CD4-positive, alpha-beta memory T cell (primary cell): ENCODE results near the gene MCEE. TPM values are rescaled to one million over a fixed set of nuclear protein-coding genes. Genes with fewer than 3 reads are reported as not detected.
A peak's percentile ranks its signal among the peaks of the same experiment; 100 is the strongest.

Source experiments
- CTCF ChIA-PET: fragments of 350-600 bp; sonication (Branson Sonifier 250); formaldehyde crosslinking; loops from one replicate; lab custom pipeline; 2021; ENCODE audit warnings: inconsistent platforms; ENCODE audit not compliant: partially characterized antibody; lab: Charles Lee
- POLR2A ChIA-PET: fragments of 350-600 bp; sonication (Branson Sonifier 250); formaldehyde crosslinking; loops from one replicate; lab custom pipeline; 2021; ENCODE audit not compliant: partially characterized antibody; lab: Charles Lee
- DNase-seq, 5 donors: peaks; one replicate each; pipeline versions ENCODE4 v3.0.0 to v3.0.0-alpha.2; 2020 to 2022; ENCODE audit warnings: mixed read lengths in 1 of 5
- H3K27ac ChIP-seq: one replicate; pipeline ENCODE4 v1.7.0; 2013; ENCODE audit warnings: low read depth, low read length
- H3K27me3 ChIP-seq: 2 replicates; pipeline ENCODE4 v1.7.0; 2013; ENCODE audit warnings: mild to moderate bottlenecking, low read length, moderate library complexity; ENCODE audit not compliant: insufficient read depth
- H3K36me3 ChIP-seq: 2 replicates; pipeline ENCODE4 v1.7.0; 2013; ENCODE audit warnings: mild to moderate bottlenecking, low read length, moderate library complexity; ENCODE audit not compliant: insufficient read depth
- H3K4me1 ChIP-seq: 2 replicates; pipeline ENCODE4 v1.7.0; 2013; ENCODE audit warnings: mild to moderate bottlenecking, low read length, moderate library complexity; ENCODE audit not compliant: insufficient read depth
- H3K4me3 ChIP-seq, 2 donors: one replicate each; pipeline ENCODE4 v1.7.0; 2013; ENCODE audit warnings: low read length in 2 of 2, mild to moderate bottlenecking in 1 of 2
- H3K9me3 ChIP-seq, 2 donors: one replicate each; pipeline ENCODE4 v1.7.0; 2013; ENCODE audit warnings: low read length in 2 of 2, control low read depth in 1 of 2; ENCODE audit not compliant: control insufficient read depth in 1 of 2
- H3K27ac Mint-ChIP-seq, 7 donors: one replicate each; pipeline ENCODE4 v1.8.0; 2020 to 2021; ENCODE audit warnings: mixed read lengths in 7 of 7, mild to moderate bottlenecking in 6 of 7, inconsistent platforms in 3 of 7, moderate library complexity in 3 of 7
- H3K27me3 Mint-ChIP-seq, 2 donors: one replicate each; pipeline ENCODE4 v1.8.0; 2020 to 2021; ENCODE audit warnings: mixed read lengths in 2 of 2
- H3K36me3 Mint-ChIP-seq, 2 donors: one replicate each; pipeline ENCODE4 v1.8.0; 2020 to 2021; ENCODE audit warnings: mixed read lengths in 2 of 2, inconsistent platforms in 1 of 2, mild to moderate bottlenecking in 1 of 2
- H3K4me1 Mint-ChIP-seq, 4 donors: one replicate each; pipeline ENCODE4 v1.8.0; 2020 to 2021; ENCODE audit warnings: mixed read lengths in 4 of 4, mild to moderate bottlenecking in 1 of 4
- H3K4me3 Mint-ChIP-seq, 8 donors: one replicate each; pipeline ENCODE4 v1.8.0; 2020 to 2021; ENCODE audit warnings: mixed read lengths in 8 of 8, mild to moderate bottlenecking in 7 of 8, moderate library complexity in 6 of 8, inconsistent platforms in 3 of 8
- H3K9me3 Mint-ChIP-seq, 8 donors: one replicate each; pipeline ENCODE4 v1.8.0; 2020 to 2021; ENCODE audit warnings: mixed read lengths in 8 of 8, mild to moderate bottlenecking in 5 of 8, inconsistent platforms in 3 of 8, moderate library complexity in 1 of 8
- intact Hi-C: fragments of 100-400 bp; cut with micrococcal nuclease; formaldehyde crosslinking; loops from one replicate; pipeline ENCODE4 v1.15.1; 2023
- polyA plus RNA-seq, 2 donors: library from polyadenylated mRNA; unstranded; fragments of 300-500 nt; fragmentation: Illumina TruSeq; gene quantifications; one replicate each; pipeline ENCODE4 v1.2.3, GENCODE V29; 2021
- total RNA-seq, 2 experiments: library from RNA; stranded (reverse); gene quantifications; one replicate each; pipeline ENCODE4 v1.2.3, GENCODE V29; 2021

MCEE gene
- total and polyA plus RNA-seq, 4 experiments from 2014 or later: 20.7 to 30.0 (median 25.9) TPM

DNA sequence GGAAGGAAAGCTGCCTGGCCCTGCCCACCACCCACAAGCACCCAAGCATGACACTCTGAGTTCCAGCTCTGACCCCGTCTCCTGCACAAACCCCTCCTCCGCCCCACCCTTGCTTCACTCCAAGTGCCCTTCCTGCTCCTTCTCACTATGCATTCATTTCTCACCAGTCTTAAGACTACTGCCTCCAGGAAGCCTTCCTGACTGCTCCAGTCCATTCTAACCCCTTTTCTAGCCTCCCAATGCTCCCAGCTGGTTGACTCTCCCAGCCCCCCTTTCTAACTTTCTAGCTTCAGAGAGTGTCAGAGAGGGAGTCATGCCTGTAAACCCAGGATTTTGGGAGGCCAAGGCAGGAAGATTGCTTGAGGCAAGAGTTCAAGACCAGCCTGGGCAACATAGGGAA, 69.8 kb downstream of the MCEE start:
- Histone ChIP-seq H3K27me3 (no peaks in the 10 kb centered on the region), H3K36me3 (no peaks in the 10 kb centered on the region), H3K4me3 (no peak overlapping the region), H3K4me1 (no peaks in the 10 kb centered on the region), H3K9me3 (no peaks in the 10 kb centered on the region), H3K27ac (no peak overlapping the region)
- ChIA-PET CTCF (interaction anchor here (1.5 kb wide), 1 partner anchor 8 kb away, joined by 5 read pairs; the partner anchor contains the start of gene NAGK), POLR2A (interaction anchor here (0.6 to 1.1 kb wide), 2 partner anchors 8 to 1180 kb away, joined by 3 to 4 read pairs; partner anchors contain the start of gene NAGK)
- no peaks in the 10 kb centered on the region for H3K36me3 Mint-ChIP-seq
- intact Hi-C loops: no loop called here
- peak overlapping the region in 1 of 7 donors; percentile 3 for H3K27ac Mint-ChIP-seq
- DNase-seq: no peak
- H3K4me1 Mint-ChIP-seq: no peaks in the 10 kb centered on the region
- peaks cover 9 to 13% of the 10 kb centered on the region in 2 donors for H3K27me3 Mint-ChIP-seq
- peak overlapping the region in 1 of 8 donors; percentile 32 for H3K4me3 Mint-ChIP-seq
- H3K9me3 Mint-ChIP-seq: no peaks in the 10 kb centered on the region

Other genes with a start within 250 kb of the MCEE start
- gene VAX2, start 229.7 kb downstream of the MCEE start, total RNA-seq: not detected
- gene VAX2, start 229.7 kb downstream of the MCEE start, polyA plus RNA-seq: not detected
- gene ATP6V1B1, start 194.3 kb downstream of the MCEE start, total RNA-seq: not detected
- not detected for gene ATP6V1B1, start 194.3 kb downstream of the MCEE start, polyA plus RNA-seq
- under 1 TPM in 1 of 2 experiments, not detected in 1; 0.20 TPM for gene ANKRD53, start 151.6 kb downstream of the MCEE start, total RNA-seq
- gene ANKRD53, start 151.6 kb downstream of the MCEE start, polyA plus RNA-seq: not detected
- gene TEX261, start 135.4 kb downstream of the MCEE start, total RNA-seq: 10 to 100 TPM; 61.1 to 70.0 TPM
- gene TEX261, start 135.4 kb downstream of the MCEE start, polyA plus RNA-seq: 10 to 100 TPM; 39.6 to 43.0 TPM
- gene NAGK, start 61.6 kb downstream of the MCEE start, total RNA-seq: 100 to 1,000 TPM; 161 to 167 TPM
- gene NAGK, start 61.6 kb downstream of the MCEE start, polyA plus RNA-seq: 10 to 100 TPM; 73.8 to 82.4 TPM
- gene MPHOSPH10, start 405 bp upstream of the MCEE start, total RNA-seq: 10 to 100 TPM; 50.6 to 54.2 TPM
- 10 to 100 TPM; 13.4 to 32.0 TPM for gene MPHOSPH10, start 405 bp upstream of the MCEE start, polyA plus RNA-seq
- 10 to 100 TPM in 1 of 2 experiments, 1 to 10 TPM in 1; 9.9 to 11.0 TPM for gene PAIP2B, start 96.9 kb upstream of the MCEE start, total RNA-seq
- 1 to 10 TPM; 1.7 TPM for gene PAIP2B, start 96.9 kb upstream of the MCEE start, polyA plus RNA-seq
- gene ZNF638, start 201.6 kb upstream of the MCEE start, total RNA-seq: 100 to 1,000 TPM; 167 TPM
- gene ZNF638, start 201.6 kb upstream of the MCEE start, polyA plus RNA-seq: 10 to 100 TPM; 19.8 to 53.4 TPM